NCI-H1694 treated with DMSO at 0.1 percent for 48 hours (cell line): ENCODE measurements around the gene OR52E2.
"Not testable (repeated sequence)": the region's sequence is repeated elsewhere in the genome, so short reads cannot be mapped to it uniquely, and the experiment has no call there.

Source experiments
- DNase-seq: peaks from one replicate; lab custom pipeline; 2025; lab: John Stamatoyannopoulos, UW

Gene OR52E2

GRCh38 chr11:5059391-5059790 is at the start of gene OR52E2:
TSS of gene OR52E2 (minus strand) at chr11:5059627. CDS start at chr11:5059627, 0 bp downstream.
- DNase-seq: no peak

GRCh38 chr11:5107285-5107684 is 47.9 kb upstream of the OR52E2 start:
- no peak for DNase-seq

DNA sequence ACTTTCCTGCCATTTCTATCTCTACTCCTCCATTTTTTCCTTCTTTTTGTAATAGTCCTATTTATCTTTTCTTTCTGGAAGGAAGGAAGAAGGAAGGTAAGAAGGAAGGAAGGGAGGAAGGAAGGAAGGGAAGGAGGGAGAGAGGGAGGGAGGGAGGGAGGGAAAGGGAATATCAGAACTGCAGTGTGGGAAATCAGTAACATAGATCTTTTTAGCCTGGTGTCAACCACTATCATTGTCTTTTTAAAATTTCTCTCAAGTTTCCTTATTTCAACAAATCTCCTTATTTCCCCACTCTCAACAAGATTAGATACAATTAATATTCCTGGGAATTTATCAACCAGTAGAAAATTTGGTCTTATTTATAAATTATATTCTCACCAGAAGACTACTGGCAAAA is 43.6 kb upstream of the OR52E2 start:
- DNase-seq: no peak

DNA sequence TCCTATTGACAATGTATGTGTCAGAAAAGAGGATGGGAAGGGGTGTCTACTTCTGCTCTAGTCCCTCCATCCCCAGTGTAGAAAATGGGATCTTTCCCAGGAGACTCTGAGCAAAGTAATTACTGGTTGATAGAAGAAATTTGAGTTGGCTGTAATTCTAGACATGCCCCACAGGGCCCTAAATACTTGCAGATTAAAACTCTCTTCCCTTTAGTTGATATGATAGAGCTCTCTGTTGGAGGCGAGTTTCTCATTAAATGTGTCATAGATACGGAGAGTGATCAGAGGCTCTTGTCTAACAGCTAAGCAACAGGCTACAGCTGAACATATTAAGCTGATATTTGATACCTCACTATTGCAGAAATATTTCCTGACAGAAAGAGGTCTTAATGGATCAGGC is 42.8 kb upstream of the OR52E2 start:
- DNase-seq: no peak

GRCh38 chr11:5096011-5096410 is 36.6 kb upstream of the OR52E2 start:
- no peak for DNase-seq

- no peak for DNase-seq
Measured at GRCh38 chr11:5092821-5093585, 33.6 kb upstream of the OR52E2 start.

DNA sequence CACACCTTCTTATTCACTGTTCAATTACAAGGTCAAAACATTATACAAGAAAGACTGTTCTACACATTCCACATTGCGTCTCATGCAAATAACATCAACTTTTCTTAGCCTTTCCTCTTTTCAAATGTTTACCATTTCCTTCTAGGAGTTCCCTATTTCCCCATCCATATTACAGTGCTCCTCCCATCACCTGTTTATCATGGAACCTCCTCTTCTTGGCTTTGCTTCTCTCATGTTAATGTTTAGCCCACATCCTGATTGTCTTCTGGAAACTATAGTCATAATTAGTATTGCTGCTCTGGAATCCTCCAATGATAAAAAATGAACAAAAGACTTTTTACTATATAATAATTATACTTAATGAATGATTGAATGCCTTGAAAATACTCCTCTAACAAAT is 31.2 kb upstream of the OR52E2 start:
- DNase-seq: no peak

DNA sequence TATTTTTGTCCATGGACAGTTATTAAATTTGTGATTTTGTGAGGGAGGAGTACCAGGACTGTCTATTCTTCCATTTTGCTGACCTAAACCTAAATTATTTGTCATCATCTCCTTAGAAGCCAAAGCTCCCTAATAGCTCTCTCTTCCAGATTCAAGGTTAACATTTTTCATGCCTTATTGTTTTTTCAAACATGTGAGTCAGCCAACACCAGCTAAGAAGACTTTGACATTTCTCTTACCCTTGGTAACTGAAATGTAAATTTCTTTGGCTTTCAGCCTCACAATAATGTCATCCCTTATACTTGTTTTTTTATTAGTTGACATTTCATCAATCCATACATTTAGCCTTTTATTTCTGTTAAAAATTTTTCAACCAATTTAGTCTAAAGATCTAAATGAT is 29.1 kb upstream of the OR52E2 start:
- DNase-seq: no peak

DNA sequence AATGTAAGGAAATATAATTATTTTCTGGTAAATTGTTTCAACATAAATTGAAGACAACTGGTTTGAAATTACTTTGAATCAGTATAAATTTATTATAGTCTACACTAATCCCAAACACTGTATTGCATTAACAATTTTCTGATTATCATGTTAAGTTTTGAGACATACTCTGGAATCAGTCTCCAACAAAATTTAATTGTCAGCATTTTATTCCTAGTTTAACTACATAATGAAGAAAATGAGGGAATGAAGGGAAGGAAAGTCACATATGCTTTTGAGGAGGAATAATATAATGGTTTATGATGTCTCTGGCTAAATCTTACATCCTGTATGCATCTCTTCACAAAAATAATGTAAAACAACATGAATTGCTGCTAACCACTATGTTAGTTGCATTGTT is 24.2 kb upstream of the OR52E2 start:
- no peak for DNase-seq

GRCh38 chr11:5081405-5081804 is 22.0 kb upstream of the OR52E2 start:
- DNase-seq: no peak

GRCh38 chr11:5071799-5072198 is 12.4 kb upstream of the OR52E2 start:
- DNase-seq: no peak

- DNase-seq: no peak
Measured at GRCh38 chr11:5069272-5069671, 9.8 kb upstream of the OR52E2 start, which contains the start of gene OR52E1. TSS of gene OR52E1 (plus strand) at chr11:5069572.

- DNase-seq: no peak
Measured at GRCh38 chr11:5065027-5065426, 5.6 kb upstream of the OR52E2 start.

GRCh38 chr11:5058679-5059078 is 748 bp downstream of the OR52E2 start:
- not testable (repeated sequence) for DNase-seq

DNA sequence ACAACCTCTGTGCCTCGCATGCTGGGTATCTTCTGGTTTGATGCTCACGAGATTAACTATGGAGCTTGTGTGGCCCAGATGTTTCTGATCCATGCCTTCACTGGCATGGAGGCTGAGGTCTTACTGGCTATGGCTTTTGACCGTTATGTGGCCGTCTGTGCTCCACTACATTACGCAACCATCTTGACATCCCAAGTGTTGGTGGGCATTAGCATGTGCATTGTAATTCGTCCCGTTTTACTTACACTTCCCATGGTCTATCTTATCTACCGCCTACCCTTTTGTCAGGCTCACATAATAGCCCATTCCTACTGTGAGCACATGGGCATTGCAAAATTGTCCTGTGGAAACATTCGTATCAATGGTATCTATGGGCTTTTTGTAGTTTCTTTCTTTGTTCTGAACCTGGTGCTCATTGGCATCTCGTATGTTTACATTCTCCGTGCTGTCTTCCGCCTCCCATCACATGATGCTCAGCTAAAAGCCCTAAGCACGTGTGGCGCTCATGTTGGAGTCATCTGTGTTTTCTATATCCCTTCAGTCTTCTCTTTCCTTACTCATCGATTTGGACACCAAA is 12.6 kb downstream of the OR52E2 start:
- DNase-seq: no peak

DNA sequence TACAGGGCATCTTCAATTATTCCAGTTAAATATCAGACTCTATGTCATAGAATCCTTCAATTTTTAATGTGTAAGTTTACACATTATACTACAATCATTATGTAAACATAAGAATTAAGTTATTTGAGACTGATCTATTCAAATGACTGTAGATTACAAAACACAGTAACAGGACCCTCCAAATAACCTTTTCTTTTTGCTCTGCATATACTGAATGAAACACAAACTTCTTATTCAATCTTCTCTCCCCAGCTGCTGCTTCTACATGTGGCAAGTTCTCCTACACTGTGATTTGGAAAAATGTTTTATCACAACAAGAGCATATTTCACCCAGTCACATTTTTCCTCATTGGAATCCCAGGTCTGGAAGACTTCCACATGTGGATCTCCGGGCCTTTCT is 13.2 kb downstream of the OR52E2 start, which contains the start of gene OR52J3:
TSS of gene OR52J3 (plus strand) at position 301 of the 400 bp plus-strand sequence. CDS start at position 301, 0 bp downstream.
- DNase-seq: no peak

DNA sequence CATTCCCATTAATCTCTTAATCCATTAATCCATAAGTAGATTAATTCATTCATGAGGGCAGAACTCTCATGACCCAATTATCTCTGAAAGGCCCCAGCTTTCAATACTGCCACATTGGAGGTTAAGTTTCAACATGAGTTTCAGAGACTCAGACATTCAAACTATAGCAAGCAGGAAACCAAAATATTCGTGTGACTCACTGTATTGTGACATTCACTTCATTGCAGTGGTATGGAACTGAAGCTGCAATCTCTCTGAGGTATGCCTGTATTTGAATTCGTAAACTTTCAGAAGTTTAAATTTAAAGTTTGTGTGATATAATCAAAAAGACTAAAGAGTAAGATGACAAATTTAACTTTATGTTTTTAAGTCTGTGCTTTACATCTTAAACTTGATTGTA is 16.0 kb downstream of the OR52E2 start:
- no peak for DNase-seq

- DNase-seq: no peak
Measured at GRCh38 chr11:5042091-5042490, 17.3 kb downstream of the OR52E2 start.

DNA sequence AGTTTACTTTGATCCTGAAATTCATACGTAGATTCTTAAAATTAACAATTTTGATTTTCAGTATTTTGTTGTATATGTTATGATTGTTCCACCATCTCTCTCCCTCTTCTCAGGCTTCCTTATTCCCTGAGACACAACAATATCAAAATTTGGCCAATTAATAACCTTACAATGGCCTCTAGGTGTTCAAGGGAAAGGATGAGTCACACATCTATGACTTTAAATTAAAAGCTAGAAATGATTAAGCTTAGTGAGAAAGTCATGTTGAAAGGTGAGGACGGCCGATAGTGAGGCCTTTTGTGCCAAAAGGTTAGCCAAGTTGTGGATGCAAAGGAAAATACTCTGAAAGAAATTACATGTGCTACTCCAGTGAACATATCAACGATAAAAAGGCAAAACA is 18.6 kb downstream of the OR52E2 start:
- no peak for DNase-seq

GRCh38 chr11:5038341-5038740 is 21.1 kb downstream of the OR52E2 start:
- no peak for DNase-seq

- no peak for DNase-seq
Measured at GRCh38 chr11:5037926-5038325, 21.5 kb downstream of the OR52E2 start.

DNA sequence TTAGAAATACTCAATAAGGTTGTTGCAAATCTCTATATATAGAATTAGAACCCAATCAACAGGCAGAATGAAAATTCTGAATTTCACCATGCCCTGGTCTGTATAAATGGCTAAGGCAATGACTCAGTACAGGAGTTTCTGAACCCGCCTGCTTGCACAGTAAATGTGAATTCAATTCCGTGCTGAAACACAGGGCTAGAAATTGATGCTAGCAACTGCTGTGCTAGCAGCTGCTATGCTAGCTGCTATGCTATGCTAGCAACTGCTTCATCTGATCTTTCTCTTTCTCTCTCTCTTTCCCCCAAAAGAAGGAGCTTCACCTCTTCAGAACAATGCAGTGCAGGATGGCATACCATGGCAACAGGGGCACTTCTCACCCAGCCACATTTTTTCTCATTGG is 22.8 kb downstream of the OR52E2 start:
- DNase-seq: no peak

DNA sequence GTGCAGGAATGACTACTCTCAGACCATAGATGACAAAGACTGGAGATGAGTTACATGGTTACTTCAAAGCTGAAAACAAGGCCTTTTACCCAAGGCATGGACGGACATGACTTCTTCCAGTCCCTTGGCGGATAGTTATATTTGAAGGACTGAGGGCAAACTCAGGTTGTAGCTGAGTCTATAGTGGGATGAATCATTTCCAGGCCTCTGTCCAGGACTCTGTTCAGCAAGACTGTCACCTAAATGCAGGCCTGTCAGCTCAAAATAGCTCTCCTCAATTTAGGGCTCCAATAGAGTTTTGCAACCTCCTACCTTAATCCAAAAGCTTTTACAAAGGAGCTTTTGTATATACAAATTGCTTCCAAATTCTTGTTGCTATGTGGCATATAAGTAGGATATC is 37.4 kb downstream of the OR52E2 start:
- no peak for DNase-seq

GRCh38 chr11:5013012-5013411 is 46.4 kb downstream of the OR52E2 start:
- DNase-seq: no peak
